ENCODE measurements around the gene PTPRR. TPM values are rescaled to one million over a fixed set of nuclear protein-coding genes. Genes with fewer than 3 reads are reported as not detected.

PTPRR gene
- polyA plus RNA-seq, 1 of the 3 experiments (the other 2 are of a cell fraction) = 1.4 TPM

- TF ChIP-seq EP300 (IDR thresholded peaks at IDR 0.05; ENCODE audit: borderline replicate concordance in 1 of 2, low read depth in 1 of 2, low read length in 1 of 2) = no peak
- no peak for TF ChIP-seq MXI1 (IDR thresholded peaks at IDR 0.05; ENCODE audit: low read depth, low read length)
- no peak for TF ChIP-seq TCF12 (IDR thresholded peaks at IDR 0.05)
- no peak for TF ChIP-seq ELF1 (IDR thresholded peaks at IDR 0.05)
- no peak for TF ChIP-seq EZH2phosphoT487 (IDR thresholded peaks at IDR 0.05; ENCODE audit: borderline replicate concordance, low read depth)
- TF ChIP-seq POLR2AphosphoS5 (IDR thresholded peaks at IDR 0.05; ENCODE audit: low read depth, low read length) = no peak
- CTCF ChIA-PET = no interaction called here
- POLR2A ChIA-PET = no interaction called here
Observed at GRCh38 chr12:70828351-70828750, 92.2 kb downstream of the PTPRR start.

GRCh38 chr12:70826156-70826555 is 94.4 kb downstream of the PTPRR start:
- Histone ChIP-seq H3K27me3 (ENCODE audit: insufficient read depth) (no peaks in the 10 kb centered on the region), H2AFZ (ENCODE audit: low read depth) (no peak overlapping the region), H3K4me1 (ENCODE audit: control insufficient read depth in 1 of 2, insufficient read depth in 2 of 2, low read depth in 1 of 2, low read length in 1 of 2) (peaks cover 0 to 6% of the 10 kb centered on the region in 2 experiments; a peak in 1 of 4 replicates), H3F3A (replicated peaks; ENCODE audit: insufficient read depth) (no peaks in the 10 kb centered on the region), H3K9me2 (no peaks in the 10 kb centered on the region), H3K4me2 (no peak overlapping the region), H3K9me3 (no peaks in the 10 kb centered on the region), H3K36me3 (replicated peaks in 1 of 2; ENCODE audit: control insufficient read depth in 1 of 2, insufficient read depth in 2 of 2, low read length in 1 of 2) (no peaks in the 10 kb centered on the region), H4K20me1 (ENCODE audit: insufficient read depth) (no peaks in the 10 kb centered on the region), H3K79me2 (ENCODE audit: insufficient read depth) (no peaks in the 10 kb centered on the region), H3K27ac (ENCODE audit: low read depth in 2 of 2, low read length in 1 of 2) (no peak overlapping the region), H3K9ac (no peak overlapping the region), H3K4me3 (ENCODE audit: low read depth in 2 of 2, low read length in 1 of 2) (no peak overlapping the region)
- WGBS (ENCODE audit: low lambda C conversion rate) = 65% methylated on average over 3 of the region's 3 CpGs
- ChIA-PET CTCF (no interaction called here), POLR2A (no interaction called here)
- TF ChIP-seq GATA2 (CRISPR knock-in tag; IDR thresholded peaks at IDR 0.05) = no peak
- TF ChIP-seq MXI1 (IDR thresholded peaks at IDR 0.05; ENCODE audit: low read depth, low read length) = no peak
- no peak for TF ChIP-seq FOSL2 (IDR thresholded peaks at IDR 0.05; ENCODE audit: borderline replicate concordance, low read depth)
- no peak for TF ChIP-seq SMC3 (IDR thresholded peaks at IDR 0.05; ENCODE audit: low read depth, low read length)
- no peak for TF ChIP-seq CHD2 (IDR thresholded peaks at IDR 0.05; ENCODE audit: low read length, partially characterized antibody)
- no peak for TF ChIP-seq FOXM1 (IDR thresholded peaks at IDR 0.05; ENCODE audit: low read depth)
- TF ChIP-seq ELF1 (IDR thresholded peaks at IDR 0.05) = no peak
- TF ChIP-seq MAX (IDR thresholded peaks at IDR 0.05; ENCODE audit: low read depth) = no peak
- no peak for TF ChIP-seq NRF1 (IDR thresholded peaks at IDR 0.05; ENCODE audit: low read depth, low read length)
- no peak for TF ChIP-seq TEAD4 (IDR thresholded peaks at IDR 0.05; ENCODE audit: borderline replicate concordance, insufficient read depth)
- no peak for TF ChIP-seq NFIC (IDR thresholded peaks at IDR 0.05; ENCODE audit: borderline replicate concordance)
- no peak for TF ChIP-seq RAD21 (IDR thresholded peaks at IDR 0.05; ENCODE audit: low read length)
- TF ChIP-seq SIN3A (IDR thresholded peaks at IDR 0.05; ENCODE audit: borderline replicate concordance, low read depth, low read length) = no peak
- TF ChIP-seq POLR2AphosphoS5 (IDR thresholded peaks at IDR 0.05; ENCODE audit: low read depth, low read length) = no peak
- TF ChIP-seq TCF12 (IDR thresholded peaks at IDR 0.05) = no peak
- no peak for TF ChIP-seq PBX3 (IDR thresholded peaks at IDR 0.05)
- TF ChIP-seq MEF2A (IDR thresholded peaks at IDR 0.05; ENCODE audit: borderline replicate concordance, low read depth) = no peak
- no peak for DNase-seq

More at GRCh38 chr12:70828351-70828750, 92.2 kb downstream of the PTPRR start:
- Histone ChIP-seq H3K27me3 (ENCODE audit: insufficient read depth) (no peaks in the 10 kb centered on the region), H3K9ac (no peak overlapping the region), H3K9me3 (no peaks in the 10 kb centered on the region), H4K20me1 (ENCODE audit: insufficient read depth) (no peaks in the 10 kb centered on the region), H3K27ac (ENCODE audit: low read depth in 2 of 2, low read length in 1 of 2) (no peak overlapping the region), H3K4me3 (ENCODE audit: low read depth in 2 of 2, low read length in 1 of 2) (no peak overlapping the region), H3K9me2 (no peaks in the 10 kb centered on the region), H3K79me2 (ENCODE audit: insufficient read depth) (no peaks in the 10 kb centered on the region), H2AFZ (ENCODE audit: low read depth) (no peak overlapping the region), H3K4me2 (no peak overlapping the region), H3K36me3 (replicated peaks in 1 of 2; ENCODE audit: control insufficient read depth in 1 of 2, insufficient read depth in 2 of 2, low read length in 1 of 2) (no peaks in the 10 kb centered on the region), H3F3A (replicated peaks; ENCODE audit: insufficient read depth) (no peaks in the 10 kb centered on the region), H3K4me1 (ENCODE audit: control insufficient read depth in 1 of 2, insufficient read depth in 2 of 2, low read depth in 1 of 2, low read length in 1 of 2) (peaks cover 0 to 6% of the 10 kb centered on the region in 2 experiments; a peak in 2 of 4 replicates)
- 28% methylated on average over 2 of the region's 2 CpGs for WGBS (ENCODE audit: low lambda C conversion rate)
- no peak for DNase-seq
